ENCODE data around the gene RELN. TPM values are rescaled to one million over a fixed set of nuclear protein-coding genes. Genes with fewer than 3 reads are reported as not detected.

Gene RELN
- total RNA-seq, 2 donors from 2014 or later, result 6.9 to 8.0 TPM

GRCh38 chr7:103937680-103938079, 51.8 kb downstream of the RELN start:
- Histone ChIP-seq H3K36me3 (no peaks in the 10 kb centered on the region), H3K4me3 (no peak overlapping the region)
- DNase-seq (ENCODE audit: low spot score), result no peak

GRCh38 chr7:103936558-103936957, 52.9 kb downstream of the RELN start:
- Histone ChIP-seq H3K9me3 (no peaks in the 10 kb centered on the region), H3K4me3 (no peak overlapping the region), H3K27me3 (no peaks in the 10 kb centered on the region), H3K27ac (no peak overlapping the region), H3K36me3 (no peaks in the 10 kb centered on the region), H3K4me1 (no peaks in the 10 kb centered on the region)
- DNase-seq (ENCODE audit: low spot score), result no peak
- TF ChIP-seq CTCF (IDR thresholded peaks at IDR 0.05), result no peak

More at GRCh38 chr7:103937680-103938079, 51.8 kb downstream of the RELN start:
- no peaks in the 10 kb centered on the region for H3K4me1 ChIP-seq
- no peaks in the 10 kb centered on the region for H3K27me3 ChIP-seq
- TF ChIP-seq CTCF (IDR thresholded peaks at IDR 0.05), result no peak
- H3K27ac ChIP-seq, result no peak overlapping the region
- H3K9me3 ChIP-seq, result no peaks in the 10 kb centered on the region

- Histone ChIP-seq H3K9me3 (no peaks in the 10 kb centered on the region), H3K36me3 (no peaks in the 10 kb centered on the region), H3K4me1 (no peaks in the 10 kb centered on the region), H3K27me3 (no peaks in the 10 kb centered on the region), H3K4me3 (no peak overlapping the region), H3K27ac (no peak overlapping the region)
- no peak for TF ChIP-seq CTCF (IDR thresholded peaks at IDR 0.05)
- no peak for DNase-seq (ENCODE audit: low spot score)
These were observed 55.0 kb downstream of the RELN start for GRCh38 chr7:103934508-103934907.

- no peak overlapping the region for H3K27ac ChIP-seq
These were observed 57.1 kb downstream of the RELN start for GRCh38 chr7:103932389-103932788.

GRCh38 chr7:103929901-103930311, 59.6 kb downstream of the RELN start:
- Histone ChIP-seq H3K9me3 (no peaks in the 10 kb centered on the region), H3K36me3 (no peaks in the 10 kb centered on the region), H3K4me3 (no peak overlapping the region), H3K27ac (no peak overlapping the region), H3K27me3 (no peaks in the 10 kb centered on the region), H3K4me1 (no peaks in the 10 kb centered on the region)
- TF ChIP-seq CTCF (IDR thresholded peaks at IDR 0.05), result no peak
- no peak for DNase-seq (ENCODE audit: low spot score)

More at GRCh38 chr7:103932389-103932788, 57.1 kb downstream of the RELN start:
- TF ChIP-seq CTCF (IDR thresholded peaks at IDR 0.05), result no peak
- H3K4me3 ChIP-seq, result no peak overlapping the region
- no peaks in the 10 kb centered on the region for H3K4me1 ChIP-seq
- no peaks in the 10 kb centered on the region for H3K9me3 ChIP-seq
- no peaks in the 10 kb centered on the region for H3K36me3 ChIP-seq
- H3K27me3 ChIP-seq, result no peaks in the 10 kb centered on the region
- no peak for DNase-seq (ENCODE audit: low spot score)

GRCh38 chr7:103928581-103928980, 60.9 kb downstream of the RELN start:
- H3K36me3 ChIP-seq, result no peaks in the 10 kb centered on the region
- H3K4me3 ChIP-seq, result no peak overlapping the region
- no peaks in the 10 kb centered on the region for H3K27me3 ChIP-seq
- TF ChIP-seq CTCF (IDR thresholded peaks at IDR 0.05), result no peak
- no peak for DNase-seq (ENCODE audit: low spot score)
- H3K9me3 ChIP-seq, result no peaks in the 10 kb centered on the region
- no peaks in the 10 kb centered on the region for H3K4me1 ChIP-seq
- H3K27ac ChIP-seq, result no peak overlapping the region
